ENCODE measurements around the gene IQCB1.

The IQCB1 gene

GRCh38 chr3:121871430-121871829 lies 36.6 kb upstream of the IQCB1 start:
- H2AFZ ChIP-seq (ENCODE audit: low read depth, low read length), result no peak overlapping the region
- no peak overlapping the region for H3K9ac ChIP-seq (ENCODE audit: low read depth, low read length)
- no peaks in the 10 kb centered on the region for H3K27me3 ChIP-seq (ENCODE audit: insufficient read depth, low read length, poor library complexity)
- no peak overlapping the region for H3K4me2 ChIP-seq (ENCODE audit: insufficient read depth, low read length)
- no peaks in the 10 kb centered on the region for H3K4me1 ChIP-seq (ENCODE audit: insufficient read depth, low read length)
- no peaks in the 10 kb centered on the region for H3K36me3 ChIP-seq (ENCODE audit: insufficient read depth, low read length)
- no peaks in the 10 kb centered on the region for H4K20me1 ChIP-seq (ENCODE audit: insufficient read depth, low read length)
- no peaks in the 10 kb centered on the region for H3K9me3 ChIP-seq (ENCODE audit: insufficient read depth, low read length, severe bottlenecking)
- no peak for TF ChIP-seq EZH2 (IDR thresholded peaks at IDR 0.05; ENCODE audit: borderline replicate concordance, low read depth, low read length, severe bottlenecking)
- TF ChIP-seq CTCF (IDR thresholded peaks at IDR 0.05; ENCODE audit: borderline replicate concordance, extremely low read depth, low read length, poor library complexity, severe bottlenecking), result no peak
- no peak overlapping the region for H3K27ac ChIP-seq (ENCODE audit: low read length)
- DNase-seq, result no peak
- H3K79me2 ChIP-seq (ENCODE audit: insufficient read depth, low read length), result no peaks in the 10 kb centered on the region
- no peak overlapping the region for H3K4me3 ChIP-seq (ENCODE audit: low read depth in 1 of 2, low read length in 2 of 2)
- no peak for ATAC-seq (ENCODE audit: insufficient read depth, low read depth)

GRCh38 chr3:121870717-121871116 lies 35.9 kb upstream of the IQCB1 start:
- Histone ChIP-seq H3K9me3 (ENCODE audit: insufficient read depth, low read length, severe bottlenecking) (no peaks in the 10 kb centered on the region), H3K4me2 (ENCODE audit: insufficient read depth, low read length) (no peak overlapping the region), H4K20me1 (ENCODE audit: insufficient read depth, low read length) (no peaks in the 10 kb centered on the region), H3K4me3 (ENCODE audit: low read depth in 1 of 2, low read length in 2 of 2) (no peak overlapping the region), H3K27ac (ENCODE audit: low read length) (no peak overlapping the region), H3K27me3 (ENCODE audit: insufficient read depth, low read length, poor library complexity) (no peaks in the 10 kb centered on the region), H3K9ac (ENCODE audit: low read depth, low read length) (no peak overlapping the region), H3K36me3 (ENCODE audit: insufficient read depth, low read length) (no peaks in the 10 kb centered on the region), H2AFZ (ENCODE audit: low read depth, low read length) (no peak overlapping the region), H3K4me1 (ENCODE audit: insufficient read depth, low read length) (no peaks in the 10 kb centered on the region), H3K79me2 (ENCODE audit: insufficient read depth, low read length) (no peaks in the 10 kb centered on the region)
- no peak for TF ChIP-seq CTCF (IDR thresholded peaks at IDR 0.05; ENCODE audit: borderline replicate concordance, extremely low read depth, low read length, poor library complexity, severe bottlenecking)
- no peak for TF ChIP-seq EZH2 (IDR thresholded peaks at IDR 0.05; ENCODE audit: borderline replicate concordance, low read depth, low read length, severe bottlenecking)
- ATAC-seq (ENCODE audit: insufficient read depth, low read depth) (no peak), DNase-seq (no peak)

- Histone ChIP-seq H3K4me2 (ENCODE audit: insufficient read depth, low read length) (no peak overlapping the region), H3K79me2 (ENCODE audit: insufficient read depth, low read length) (no peaks in the 10 kb centered on the region), H3K36me3 (ENCODE audit: insufficient read depth, low read length) (no peaks in the 10 kb centered on the region)
Measured at GRCh38 chr3:121869736-121870135, 34.9 kb upstream of the IQCB1 start.

More at GRCh38 chr3:121869736-121870135, 34.9 kb upstream of the IQCB1 start:
- Histone ChIP-seq H3K9me3 (ENCODE audit: insufficient read depth, low read length, severe bottlenecking) (no peaks in the 10 kb centered on the region), H4K20me1 (ENCODE audit: insufficient read depth, low read length) (no peaks in the 10 kb centered on the region), H3K4me3 (ENCODE audit: low read depth in 1 of 2, low read length in 2 of 2) (no peak overlapping the region), H3K4me1 (ENCODE audit: insufficient read depth, low read length) (no peaks in the 10 kb centered on the region), H3K27me3 (ENCODE audit: insufficient read depth, low read length, poor library complexity) (no peaks in the 10 kb centered on the region), H2AFZ (ENCODE audit: low read depth, low read length) (no peak overlapping the region), H3K27ac (ENCODE audit: low read length) (no peak overlapping the region), H3K9ac (ENCODE audit: low read depth, low read length) (no peak overlapping the region)
- no peak for DNase-seq
- TF ChIP-seq CTCF (IDR thresholded peaks at IDR 0.05; ENCODE audit: borderline replicate concordance, extremely low read depth, low read length, poor library complexity, severe bottlenecking) (no peak), EZH2 (IDR thresholded peaks at IDR 0.05; ENCODE audit: borderline replicate concordance, low read depth, low read length, severe bottlenecking) (no peak)
- no peak for ATAC-seq (ENCODE audit: insufficient read depth, low read depth)

Measured in DND-41 (cell line).